T-helper 1 cell (primary cell): Measurements from ENCODE around the gene CFAP91.
A peak's percentile ranks its signal among the peaks of the same experiment; 100 is the strongest.
"Not testable (repeated sequence)": the region's sequence is repeated elsewhere in the genome, so short reads cannot be mapped to it uniquely, and the experiment has no call there.

Source experiments
- DNase-seq, 5 donors: peaks; one replicate each; pipeline ENCODE4 v3.0.0-alpha.2; 2012 to 2020

CFAP91 gene

GRCh38 chr3:119678209-119678608 lies 24.6 kb upstream of the CFAP91 start:
- DNase-seq, result not testable (repeated sequence)

GRCh38 chr3:119679874-119680273 lies 22.9 kb upstream of the CFAP91 start:
- DNase-seq, result no peak

GRCh38 chr3:119681279-119681678 lies 21.5 kb upstream of the CFAP91 start:
- peak in 1 of 5 donors; percentile 27 for DNase-seq

GRCh38 chr3:119683421-119683820 lies 19.4 kb upstream of the CFAP91 start:
- DNase-seq, result no peak

- no peak for DNase-seq
Measured at GRCh38 chr3:119690043-119690656, 12.7 kb upstream of the CFAP91 start.

GRCh38 chr3:119695480-119695879 lies 7.3 kb upstream of the CFAP91 start:
- DNase-seq, result no peak

- no peak for DNase-seq
Measured at GRCh38 chr3:119697394-119697793, 5.4 kb upstream of the CFAP91 start.

GRCh38 chr3:119700269-119700919 lies 2.4 kb upstream of the CFAP91 start:
- peak in 4 of 5 donors; percentile 3 to 67 (median 16) for DNase-seq

GRCh38 chr3:119700920-119701734 lies 1.7 kb upstream of the CFAP91 start:
- DNase-seq, result no peak

GRCh38 chr3:119703820-119704531 lies 1.2 kb downstream of the CFAP91 start:
- no peak for DNase-seq

GRCh38 chr3:119715105-119715504 lies 12.3 kb downstream of the CFAP91 start:
- DNase-seq, result no peak

GRCh38 chr3:119716998-119717397 lies 14.2 kb downstream of the CFAP91 start:
- no peak for DNase-seq

- DNase-seq, result no peak
Measured at GRCh38 chr3:119717520-119717919, 14.7 kb downstream of the CFAP91 start.

GRCh38 chr3:119723022-119723421 lies 20.2 kb downstream of the CFAP91 start:
- DNase-seq, result no peak

- DNase-seq, result no peak
Measured at GRCh38 chr3:119726909-119727308, 24.1 kb downstream of the CFAP91 start.

GRCh38 chr3:119729996-119730395 lies 27.2 kb downstream of the CFAP91 start:
- DNase-seq, result no peak

GRCh38 chr3:119731560-119732343 lies 28.9 kb downstream of the CFAP91 start:
- DNase-seq, result peak in 1 of 5 donors; percentile 6

- DNase-seq, result no peak
Measured at GRCh38 chr3:119733812-119734211, 31.0 kb downstream of the CFAP91 start.

GRCh38 chr3:119738741-119739140 lies 35.9 kb downstream of the CFAP91 start:
- no peak for DNase-seq

- DNase-seq, result no peak
Measured at GRCh38 chr3:119741657-119742590, 39.1 kb downstream of the CFAP91 start.

GRCh38 chr3:119743921-119744320 lies 41.1 kb downstream of the CFAP91 start:
- DNase-seq, result no peak
